NCI-H748 treated with DMSO at 0.1 percent for 48 hours (cell line): ENCODE data around the gene AACS.
"Not testable (repeated sequence)": the region's sequence is repeated elsewhere in the genome, so short reads cannot be mapped to it uniquely, and the experiment has no call there.

Source experiments
- DNase-seq: peaks from one replicate; lab custom pipeline; 2025; lab: John Stamatoyannopoulos, UW

The AACS gene

GRCh38 chr12:125065021-125065918, at the start of gene AACS:
Gene AACS (plus strand): TSS chr12:125065435. CDS start chr12:125065585, 150 bp downstream.
- DNase-seq = peak; percentile 50

GRCh38 chr12:125015680-125016310, 49.4 kb upstream of the AACS start:
- no peak for DNase-seq

GRCh38 chr12:125017801-125018200, 47.4 kb upstream of the AACS start:
- no peak for DNase-seq

- DNase-seq = no peak
Measured at GRCh38 chr12:125018356-125018755, 46.9 kb upstream of the AACS start.

- DNase-seq = no peak
Measured at GRCh38 chr12:125021096-125021495, 44.1 kb upstream of the AACS start.

- DNase-seq = no peak
Measured at GRCh38 chr12:125021771-125022170, 43.5 kb upstream of the AACS start.

- no peak for DNase-seq
Measured at GRCh38 chr12:125023065-125023464, 42.2 kb upstream of the AACS start.

- DNase-seq = no peak
Measured at GRCh38 chr12:125024949-125025563, 40.2 kb upstream of the AACS start.

- no peak for DNase-seq
Measured at GRCh38 chr12:125025606-125026235, 39.5 kb upstream of the AACS start.

- DNase-seq = no peak
Measured at GRCh38 chr12:125028106-125028505, 37.1 kb upstream of the AACS start.

GRCh38 chr12:125029761-125030358, 35.4 kb upstream of the AACS start:
- no peak for DNase-seq

- not testable (repeated sequence) for DNase-seq
Measured at GRCh38 chr12:125031471-125031870, 33.8 kb upstream of the AACS start.

GRCh38 chr12:125032466-125033152, 32.6 kb upstream of the AACS start:
- DNase-seq = no peak

- no peak for DNase-seq
Measured at GRCh38 chr12:125033288-125033687, 31.9 kb upstream of the AACS start.

GRCh38 chr12:125038976-125039625, 26.1 kb upstream of the AACS start:
- no peak for DNase-seq

GRCh38 chr12:125049093-125049458, 16.2 kb upstream of the AACS start:
- no peak for DNase-seq

- DNase-seq = no peak
Measured at GRCh38 chr12:125050446-125050845, 14.8 kb upstream of the AACS start.

GRCh38 chr12:125050868-125051267, 14.4 kb upstream of the AACS start:
- DNase-seq = no peak

GRCh38 chr12:125053821-125054220, 11.4 kb upstream of the AACS start:
- DNase-seq = no peak

GRCh38 chr12:125055591-125055990, 9.6 kb upstream of the AACS start:
- DNase-seq = no peak

- no peak for DNase-seq
Measured at GRCh38 chr12:125056306-125056705, 8.9 kb upstream of the AACS start.
